ENCODE results near the gene PSMD6. TPM values are rescaled to one million over a fixed set of nuclear protein-coding genes. Genes with fewer than 3 reads are reported as not detected.

Gene PSMD6
- total RNA-seq, 2 donors from 2014 or later = 99.7 to 109 TPM

GRCh38 chr3:63966871-63967270, 56.4 kb downstream of the PSMD6 start:
- Histone ChIP-seq H3K4me1 (ENCODE audit: control insufficient read depth, insufficient read depth, low read length) (peaks cover 70% of the 10 kb centered on the region), H3K27ac (ENCODE audit: low read depth, low read length) (no peak overlapping the region), H3K9ac (ENCODE audit: extremely low read depth, low read length, poor library complexity, severe bottlenecking) (no peak overlapping the region), H3K4me3 (ENCODE audit: low read length) (peak overlapping the region; percentile 1), H3K27me3 (ENCODE audit: control insufficient read depth, insufficient read depth, low read length, poor library complexity, severe bottlenecking) (no peaks in the 10 kb centered on the region), H3K36me3 (ENCODE audit: control insufficient read depth, insufficient read depth, low read length) (no peaks in the 10 kb centered on the region), H3K9me3 (ENCODE audit: control insufficient read depth, low read length) (no peaks in the 10 kb centered on the region)
- H3K4me3 Mint-ChIP-seq = no peak overlapping the region
- peak overlapping the region; percentile 74 for H3K27ac Mint-ChIP-seq
- TF ChIP-seq, protein P1, sequence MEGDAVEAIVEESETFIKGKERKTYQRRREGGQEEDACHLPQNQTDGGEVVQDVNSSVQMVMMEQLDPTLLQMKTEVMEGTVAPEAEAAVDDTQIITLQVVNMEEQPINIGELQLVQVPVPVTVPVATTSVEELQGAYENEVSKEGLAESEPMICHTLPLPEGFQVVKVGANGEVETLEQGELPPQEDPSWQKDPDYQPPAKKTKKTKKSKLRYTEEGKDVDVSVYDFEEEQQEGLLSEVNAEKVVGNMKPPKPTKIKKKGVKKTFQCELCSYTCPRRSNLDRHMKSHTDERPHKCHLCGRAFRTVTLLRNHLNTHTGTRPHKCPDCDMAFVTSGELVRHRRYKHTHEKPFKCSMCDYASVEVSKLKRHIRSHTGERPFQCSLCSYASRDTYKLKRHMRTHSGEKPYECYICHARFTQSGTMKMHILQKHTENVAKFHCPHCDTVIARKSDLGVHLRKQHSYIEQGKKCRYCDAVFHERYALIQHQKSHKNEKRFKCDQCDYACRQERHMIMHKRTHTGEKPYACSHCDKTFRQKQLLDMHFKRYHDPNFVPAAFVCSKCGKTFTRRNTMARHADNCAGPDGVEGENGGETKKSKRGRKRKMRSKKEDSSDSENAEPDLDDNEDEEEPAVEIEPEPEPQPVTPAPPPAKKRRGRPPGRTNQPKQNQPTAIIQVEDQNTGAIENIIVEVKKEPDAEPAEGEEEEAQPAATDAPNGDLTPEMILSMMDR (conservative IDR thresholded peaks at IDR 0.05) = no peak
- no peak for DNase-seq
- no peaks in the 10 kb centered on the region for H3K27me3 Mint-ChIP-seq (ENCODE audit: insufficient read depth)
- 83 to 100% methylated on average over 1 of the region's 1 CpG for WGBS, 2 experiments (ENCODE audit: insufficient coverage in 1 of 2, insufficient read length in 1 of 2)
- no peaks in the 10 kb centered on the region for H3K9me3 Mint-ChIP-seq
- H3K4me1 Mint-ChIP-seq = peaks cover 78% of the 10 kb centered on the region
- H3K36me3 Mint-ChIP-seq (ENCODE audit: low read depth) = no peaks in the 10 kb centered on the region

DNA sequence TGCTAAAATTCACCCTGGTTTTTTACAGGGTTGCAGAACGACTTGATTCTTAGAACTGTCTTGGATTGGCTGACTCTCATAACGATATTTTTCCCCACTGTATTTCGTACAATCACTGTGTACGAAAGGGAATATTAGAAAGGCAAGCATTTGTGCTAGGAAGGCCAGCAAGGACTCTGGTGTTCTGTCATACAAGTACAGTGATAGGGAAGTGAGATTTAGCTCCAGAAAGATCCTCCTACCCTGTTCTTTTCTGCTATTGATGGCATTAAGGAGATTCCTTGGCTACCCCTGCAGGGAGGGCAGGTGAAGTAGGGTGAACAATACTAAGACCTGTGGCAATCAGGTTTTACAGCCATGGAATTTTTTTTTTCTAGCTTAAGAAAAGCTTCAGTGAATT, 57.3 kb downstream of the PSMD6 start:
- no peaks in the 10 kb centered on the region for H3K36me3 Mint-ChIP-seq (ENCODE audit: low read depth)
- Histone ChIP-seq H3K27ac (ENCODE audit: low read depth, low read length) (no peak overlapping the region), H3K36me3 (ENCODE audit: control insufficient read depth, insufficient read depth, low read length) (peaks cover 3% of the 10 kb centered on the region), H3K9me3 (ENCODE audit: control insufficient read depth, low read length) (no peaks in the 10 kb centered on the region), H3K9ac (ENCODE audit: extremely low read depth, low read length, poor library complexity, severe bottlenecking) (no peak overlapping the region), H3K4me3 (ENCODE audit: low read length) (peak overlapping the region; percentile 17), H3K4me1 (ENCODE audit: control insufficient read depth, insufficient read depth, low read length) (peaks cover 65% of the 10 kb centered on the region), H3K27me3 (ENCODE audit: control insufficient read depth, insufficient read depth, low read length, poor library complexity, severe bottlenecking) (no peaks in the 10 kb centered on the region)
- H3K4me3 Mint-ChIP-seq = no peak overlapping the region
- no peak for DNase-seq
- H3K9me3 Mint-ChIP-seq = no peaks in the 10 kb centered on the region
- WGBS, 2 experiments (ENCODE audit: insufficient coverage in 1 of 2, insufficient read length in 1 of 2) = 89 to 100% methylated on average over 2 to 4 of the region's 4 CpGs
- H3K27ac Mint-ChIP-seq = no peak overlapping the region
- no peaks in the 10 kb centered on the region for H3K27me3 Mint-ChIP-seq (ENCODE audit: insufficient read depth)
- peaks cover 73% of the 10 kb centered on the region for H3K4me1 Mint-ChIP-seq
- TF ChIP-seq, protein P1 (conservative IDR thresholded peaks at IDR 0.05) = no peak

DNA sequence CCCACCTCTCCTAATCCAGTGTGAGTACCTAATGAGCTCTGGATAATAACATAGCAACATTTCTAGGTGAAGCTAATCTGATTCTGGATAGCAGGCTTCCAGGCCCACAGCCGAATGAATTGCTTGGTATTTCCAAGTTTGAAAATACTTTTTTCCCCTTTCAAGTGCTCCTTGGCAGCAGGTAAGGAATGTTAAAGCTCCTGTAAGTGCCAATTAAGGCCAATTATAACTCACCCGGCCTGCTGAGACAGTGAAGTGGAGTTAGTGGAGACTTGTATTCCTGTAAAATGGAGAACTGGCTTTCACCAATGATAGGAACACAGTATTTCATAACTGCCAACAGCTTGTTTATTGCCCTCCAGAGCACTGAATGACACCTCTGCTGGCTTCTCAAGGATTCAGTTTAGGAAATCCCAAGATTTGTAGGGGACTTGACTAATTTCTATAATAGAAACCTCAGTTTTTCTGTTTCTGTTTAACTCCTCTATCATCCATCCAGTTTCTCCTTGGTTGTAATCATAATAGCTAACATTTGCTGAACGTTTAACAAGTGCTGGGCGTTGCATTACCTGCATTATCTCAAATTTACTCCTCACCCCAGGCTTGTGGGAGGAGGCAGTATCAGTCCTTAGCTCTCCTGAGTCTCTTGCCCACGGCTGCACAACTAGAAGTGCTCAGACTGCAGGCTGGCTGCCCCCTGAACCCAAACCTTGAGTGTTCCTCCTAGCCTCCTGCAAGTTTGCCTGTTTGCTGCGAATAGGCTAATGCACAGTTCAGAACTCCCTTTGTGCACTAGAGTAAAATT, 58.4 kb downstream of the PSMD6 start:
- DNase-seq = no peak
- H3K27me3 ChIP-seq (ENCODE audit: control insufficient read depth, insufficient read depth, low read length, poor library complexity, severe bottlenecking) = no peaks in the 10 kb centered on the region
- peaks cover 53% of the 10 kb centered on the region for H3K4me1 ChIP-seq (ENCODE audit: control insufficient read depth, insufficient read depth, low read length)
- Mint-ChIP-seq H3K36me3 (ENCODE audit: low read depth) (no peaks in the 10 kb centered on the region), H3K27ac (peak overlapping the region; percentile 37), H3K9me3 (no peaks in the 10 kb centered on the region), H3K4me3 (no peak overlapping the region), H3K27me3 (ENCODE audit: insufficient read depth) (no peaks in the 10 kb centered on the region), H3K4me1 (peaks cover 69% of the 10 kb centered on the region)
- 65 to 89% methylated on average over 3 to 6 of the region's 6 CpGs for WGBS, 2 experiments (ENCODE audit: insufficient coverage in 1 of 2, insufficient read length in 1 of 2)
- no peak overlapping the region for H3K27ac ChIP-seq (ENCODE audit: low read depth, low read length)
- no peaks in the 10 kb centered on the region for H3K9me3 ChIP-seq (ENCODE audit: control insufficient read depth, low read length)
- H3K36me3 ChIP-seq (ENCODE audit: control insufficient read depth, insufficient read depth, low read length) = peaks cover 3% of the 10 kb centered on the region
- TF ChIP-seq, protein P1 (conservative IDR thresholded peaks at IDR 0.05) = no peak
- no peak overlapping the region for H3K4me3 ChIP-seq (ENCODE audit: low read length)
- H3K9ac ChIP-seq (ENCODE audit: extremely low read depth, low read length, poor library complexity, severe bottlenecking) = no peak overlapping the region

All from endodermal cell (in vitro differentiated cells).